ENCODE data around the gene CYP26C1.

CYP26C1 gene

DNA sequence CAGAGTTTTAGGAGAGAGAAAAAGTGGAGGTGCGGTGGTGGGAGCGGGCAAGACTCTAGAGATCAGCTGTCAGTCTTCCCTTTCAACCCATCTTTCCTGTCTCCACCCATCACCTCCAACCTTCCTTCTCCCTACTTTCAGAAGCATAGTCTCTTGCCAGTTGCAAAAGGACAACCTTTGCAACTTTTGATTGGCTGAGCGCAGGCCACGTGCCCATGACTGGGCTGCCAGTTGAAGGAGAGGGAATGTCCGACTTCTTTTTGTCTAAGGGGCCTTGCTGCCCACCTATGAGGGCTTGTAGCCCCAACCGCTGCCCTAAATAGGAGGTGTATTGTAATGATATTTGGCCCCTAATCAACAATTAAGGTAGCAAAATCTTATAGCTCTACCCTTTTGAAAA is 25.7 kb downstream of the CYP26C1 start:
- H4K20me1 ChIP-seq (ENCODE audit: insufficient read depth, low read length, poor library complexity, severe bottlenecking) = no peaks in the 10 kb centered on the region
- no peaks in the 10 kb centered on the region for H3K9me3 ChIP-seq (ENCODE audit: insufficient read depth, low read depth, low read length)
- no peaks in the 10 kb centered on the region for H3K9me2 ChIP-seq (replicated peaks; ENCODE audit: low read depth, low read length)
- no peaks in the 10 kb centered on the region for H3K79me2 ChIP-seq (ENCODE audit: insufficient read depth, low read length)
- no peak overlapping the region for H2AFZ ChIP-seq (ENCODE audit: low read length)
- no peak overlapping the region for H3K4me2 ChIP-seq (ENCODE audit: low read depth, low read length, poor library complexity, severe bottlenecking)
- TF ChIP-seq, protein P1, sequence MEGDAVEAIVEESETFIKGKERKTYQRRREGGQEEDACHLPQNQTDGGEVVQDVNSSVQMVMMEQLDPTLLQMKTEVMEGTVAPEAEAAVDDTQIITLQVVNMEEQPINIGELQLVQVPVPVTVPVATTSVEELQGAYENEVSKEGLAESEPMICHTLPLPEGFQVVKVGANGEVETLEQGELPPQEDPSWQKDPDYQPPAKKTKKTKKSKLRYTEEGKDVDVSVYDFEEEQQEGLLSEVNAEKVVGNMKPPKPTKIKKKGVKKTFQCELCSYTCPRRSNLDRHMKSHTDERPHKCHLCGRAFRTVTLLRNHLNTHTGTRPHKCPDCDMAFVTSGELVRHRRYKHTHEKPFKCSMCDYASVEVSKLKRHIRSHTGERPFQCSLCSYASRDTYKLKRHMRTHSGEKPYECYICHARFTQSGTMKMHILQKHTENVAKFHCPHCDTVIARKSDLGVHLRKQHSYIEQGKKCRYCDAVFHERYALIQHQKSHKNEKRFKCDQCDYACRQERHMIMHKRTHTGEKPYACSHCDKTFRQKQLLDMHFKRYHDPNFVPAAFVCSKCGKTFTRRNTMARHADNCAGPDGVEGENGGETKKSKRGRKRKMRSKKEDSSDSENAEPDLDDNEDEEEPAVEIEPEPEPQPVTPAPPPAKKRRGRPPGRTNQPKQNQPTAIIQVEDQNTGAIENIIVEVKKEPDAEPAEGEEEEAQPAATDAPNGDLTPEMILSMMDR (conservative IDR thresholded peaks at IDR 0.05; ENCODE audit: low read length) = no peak
- TF ChIP-seq EZH2phosphoT487 (IDR thresholded peaks at IDR 0.05; ENCODE audit: borderline replicate concordance) = no peak
- no peak overlapping the region for H3K9ac ChIP-seq (ENCODE audit: low read depth, low read length, poor library complexity, severe bottlenecking)
- H3F3A ChIP-seq (ENCODE audit: low read depth) = no peaks in the 10 kb centered on the region
- H3K36me3 ChIP-seq (ENCODE audit: insufficient read depth, low read length) = no peaks in the 10 kb centered on the region
- no peaks in the 10 kb centered on the region for H3K27me3 ChIP-seq (ENCODE audit: insufficient read depth, low read length, poor library complexity, severe bottlenecking)
- H3K4me3 ChIP-seq (ENCODE audit: low read length, poor library complexity, severe bottlenecking) = no peak overlapping the region
- H3K4me1 ChIP-seq (ENCODE audit: insufficient read depth, low read length, poor library complexity, severe bottlenecking) = no peaks in the 10 kb centered on the region

DNA sequence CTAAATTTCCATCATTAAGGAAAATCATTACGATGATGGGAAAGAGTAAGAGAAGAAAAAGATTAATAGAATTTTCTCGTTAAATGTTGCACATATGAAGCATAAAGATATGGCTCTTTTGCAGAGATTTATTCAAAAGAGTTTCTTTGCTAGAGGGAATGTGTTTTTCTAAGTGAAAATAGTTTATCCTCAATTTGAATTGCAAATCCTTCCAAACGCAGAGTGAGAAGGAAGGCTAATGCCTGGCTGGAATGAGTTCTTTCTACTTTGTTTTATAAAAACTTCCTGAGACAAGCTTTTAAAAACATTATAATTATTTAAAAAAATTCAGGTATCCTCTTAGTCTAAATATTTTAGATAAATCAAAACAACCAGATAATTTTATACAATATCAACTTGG is 27.2 kb downstream of the CYP26C1 start:
- H3K9me2 ChIP-seq (replicated peaks; ENCODE audit: low read depth, low read length) = no peaks in the 10 kb centered on the region
- H3K79me2 ChIP-seq (ENCODE audit: insufficient read depth, low read length) = no peaks in the 10 kb centered on the region
- H3K27me3 ChIP-seq (ENCODE audit: insufficient read depth, low read length, poor library complexity, severe bottlenecking) = no peaks in the 10 kb centered on the region
- H3K9me3 ChIP-seq (ENCODE audit: insufficient read depth, low read depth, low read length) = no peaks in the 10 kb centered on the region
- H4K20me1 ChIP-seq (ENCODE audit: insufficient read depth, low read length, poor library complexity, severe bottlenecking) = no peaks in the 10 kb centered on the region
- H3K36me3 ChIP-seq (ENCODE audit: insufficient read depth, low read length) = no peaks in the 10 kb centered on the region
- H3K4me3 ChIP-seq (ENCODE audit: low read length, poor library complexity, severe bottlenecking) = no peak overlapping the region
- no peak for TF ChIP-seq EZH2phosphoT487 (IDR thresholded peaks at IDR 0.05; ENCODE audit: borderline replicate concordance)
- TF ChIP-seq, protein P1 (conservative IDR thresholded peaks at IDR 0.05; ENCODE audit: low read length) = no peak
- H2AFZ ChIP-seq (ENCODE audit: low read length) = no peak overlapping the region
- H3K9ac ChIP-seq (ENCODE audit: low read depth, low read length, poor library complexity, severe bottlenecking) = no peak overlapping the region
- H3K4me1 ChIP-seq (ENCODE audit: insufficient read depth, low read length, poor library complexity, severe bottlenecking) = no peaks in the 10 kb centered on the region
- H3K4me2 ChIP-seq (ENCODE audit: low read depth, low read length, poor library complexity, severe bottlenecking) = no peak overlapping the region
- H3F3A ChIP-seq (ENCODE audit: low read depth) = no peaks in the 10 kb centered on the region

DNA sequence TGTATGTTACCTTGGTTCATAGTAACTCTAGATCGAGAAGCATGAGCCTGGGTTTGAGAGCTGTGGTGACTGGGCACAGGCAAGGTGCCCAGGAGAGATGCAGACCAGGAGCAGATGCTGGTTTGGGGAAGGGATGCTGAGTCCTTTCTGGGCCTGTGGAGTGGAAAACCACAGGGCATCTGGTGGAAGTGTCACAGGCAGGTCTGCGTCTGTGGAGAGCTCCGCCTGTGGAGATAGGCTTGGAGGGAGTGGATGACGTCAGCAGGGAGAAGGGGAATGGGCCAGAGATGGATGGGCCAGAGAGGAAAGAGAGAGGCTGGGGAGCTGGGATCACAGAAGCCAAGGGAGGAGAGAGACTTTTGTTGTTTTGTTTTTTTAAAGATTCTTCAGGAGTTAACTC is 27.9 kb downstream of the CYP26C1 start:
- Histone ChIP-seq H3K27me3 (ENCODE audit: insufficient read depth, low read length, poor library complexity, severe bottlenecking) (no peaks in the 10 kb centered on the region), H3K4me3 (ENCODE audit: low read length, poor library complexity, severe bottlenecking) (no peak overlapping the region), H4K20me1 (ENCODE audit: insufficient read depth, low read length, poor library complexity, severe bottlenecking) (no peaks in the 10 kb centered on the region), H3K9ac (ENCODE audit: low read depth, low read length, poor library complexity, severe bottlenecking) (no peak overlapping the region), H3K36me3 (ENCODE audit: insufficient read depth, low read length) (no peaks in the 10 kb centered on the region), H3K9me2 (replicated peaks; ENCODE audit: low read depth, low read length) (no peaks in the 10 kb centered on the region), H2AFZ (ENCODE audit: low read length) (no peak overlapping the region), H3K4me1 (ENCODE audit: insufficient read depth, low read length, poor library complexity, severe bottlenecking) (no peaks in the 10 kb centered on the region), H3K9me3 (ENCODE audit: insufficient read depth, low read depth, low read length) (no peaks in the 10 kb centered on the region), H3F3A (ENCODE audit: low read depth) (no peaks in the 10 kb centered on the region), H3K79me2 (ENCODE audit: insufficient read depth, low read length) (no peaks in the 10 kb centered on the region), H3K4me2 (ENCODE audit: low read depth, low read length, poor library complexity, severe bottlenecking) (no peak overlapping the region)
- TF ChIP-seq, protein P1 (conservative IDR thresholded peaks at IDR 0.05; ENCODE audit: low read length) = no peak

Data from Loucy (cell line).